Measurements from ENCODE around the gene ADGRL2. TPM values are rescaled to one million over a fixed set of nuclear protein-coding genes. Genes with fewer than 3 reads are reported as not detected.

Gene ADGRL2
- total RNA-seq, 1 donor from 2014 or later = 25.1 TPM

DNA sequence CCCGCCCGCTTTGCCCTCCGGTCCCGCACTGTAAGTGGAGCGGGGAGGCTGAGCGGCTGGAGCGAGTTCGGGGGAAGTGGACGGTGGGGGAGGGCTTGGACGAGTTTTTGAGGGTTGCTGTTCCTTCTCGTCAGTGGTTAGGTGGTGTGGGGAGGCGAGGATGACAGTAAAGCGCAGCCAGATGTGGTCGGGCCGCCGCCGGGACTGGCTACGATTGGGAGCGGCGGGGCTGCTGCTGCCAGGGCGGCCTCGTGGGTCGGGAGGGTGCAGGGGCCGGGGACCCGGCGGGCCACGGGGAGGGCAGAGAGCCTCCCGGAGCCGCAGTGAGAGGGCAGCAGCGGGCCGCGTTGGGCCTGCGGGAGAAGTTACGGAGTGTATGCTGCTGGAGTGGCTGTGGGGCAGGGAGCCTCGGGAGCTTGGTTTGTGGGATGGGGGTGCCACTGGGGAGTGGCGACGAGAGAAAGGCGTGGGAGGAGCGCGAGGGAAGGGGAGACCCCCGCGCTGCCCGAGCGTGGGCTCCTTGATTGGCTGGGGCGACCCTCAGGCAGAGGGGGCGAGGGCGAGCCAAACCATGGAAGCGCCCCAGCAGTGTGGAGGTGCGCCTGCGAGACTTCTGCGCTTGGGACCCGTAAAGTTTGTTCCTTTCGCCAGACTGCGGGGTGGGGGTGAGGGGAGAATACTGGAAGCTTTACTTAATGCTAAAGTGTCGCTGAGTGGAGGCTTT, 2.1 kb downstream of the ADGRL2 start:
- Histone ChIP-seq H3K4me3 (ENCODE audit: low read depth, low read length) (peak overlapping the region; percentile 87), H3K27me3 (ENCODE audit: control insufficient read depth, insufficient read depth, low read length) (no peaks in the 10 kb centered on the region), H3K36me3 (ENCODE audit: control insufficient read depth, insufficient read depth, low read length) (no peaks in the 10 kb centered on the region)
- no peak for DNase-seq (ENCODE audit: low read depth)
- TF ChIP-seq, protein P1, sequence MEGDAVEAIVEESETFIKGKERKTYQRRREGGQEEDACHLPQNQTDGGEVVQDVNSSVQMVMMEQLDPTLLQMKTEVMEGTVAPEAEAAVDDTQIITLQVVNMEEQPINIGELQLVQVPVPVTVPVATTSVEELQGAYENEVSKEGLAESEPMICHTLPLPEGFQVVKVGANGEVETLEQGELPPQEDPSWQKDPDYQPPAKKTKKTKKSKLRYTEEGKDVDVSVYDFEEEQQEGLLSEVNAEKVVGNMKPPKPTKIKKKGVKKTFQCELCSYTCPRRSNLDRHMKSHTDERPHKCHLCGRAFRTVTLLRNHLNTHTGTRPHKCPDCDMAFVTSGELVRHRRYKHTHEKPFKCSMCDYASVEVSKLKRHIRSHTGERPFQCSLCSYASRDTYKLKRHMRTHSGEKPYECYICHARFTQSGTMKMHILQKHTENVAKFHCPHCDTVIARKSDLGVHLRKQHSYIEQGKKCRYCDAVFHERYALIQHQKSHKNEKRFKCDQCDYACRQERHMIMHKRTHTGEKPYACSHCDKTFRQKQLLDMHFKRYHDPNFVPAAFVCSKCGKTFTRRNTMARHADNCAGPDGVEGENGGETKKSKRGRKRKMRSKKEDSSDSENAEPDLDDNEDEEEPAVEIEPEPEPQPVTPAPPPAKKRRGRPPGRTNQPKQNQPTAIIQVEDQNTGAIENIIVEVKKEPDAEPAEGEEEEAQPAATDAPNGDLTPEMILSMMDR (IDR thresholded peaks at IDR 0.05; ENCODE audit: insufficient read depth, low read length, poor library complexity, severe bottlenecking) = peak; percentile 56

DNA sequence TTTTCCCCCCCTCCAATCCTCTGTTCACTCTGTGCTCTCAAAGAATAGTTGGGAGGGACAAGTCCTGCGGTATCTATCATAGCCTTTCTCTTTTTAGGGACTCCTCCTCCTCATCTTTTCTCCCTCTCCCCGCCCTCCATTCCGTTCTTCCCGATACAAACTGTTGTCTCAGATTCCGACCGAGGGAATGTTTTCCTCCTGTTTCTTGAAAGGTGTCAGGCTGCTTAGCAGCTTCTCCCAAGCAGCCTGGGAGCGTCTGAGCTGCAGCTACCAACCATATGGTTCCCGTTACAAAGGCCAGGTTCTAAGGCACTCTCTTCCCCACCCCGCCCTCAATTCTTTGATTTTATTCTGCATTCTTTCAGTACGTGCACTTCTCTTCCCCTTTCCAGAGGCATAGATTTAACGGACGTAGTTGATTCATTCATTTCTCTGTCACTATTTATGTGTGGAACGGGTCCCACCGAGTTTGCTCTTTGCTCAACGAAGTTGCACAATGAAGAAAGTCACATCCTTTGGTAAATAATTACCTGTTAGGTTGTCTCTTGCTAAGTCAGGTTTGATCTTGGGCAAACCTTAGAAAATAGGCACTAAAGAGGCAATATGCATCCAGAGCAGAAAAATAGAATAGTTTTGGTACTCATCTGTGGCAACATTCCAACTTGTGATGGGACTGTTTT, 2.8 kb downstream of the ADGRL2 start:
- DNase-seq (ENCODE audit: low read depth) = no peak
- H3K36me3 ChIP-seq (ENCODE audit: control insufficient read depth, insufficient read depth, low read length) = no peaks in the 10 kb centered on the region
- TF ChIP-seq, protein P1 (IDR thresholded peaks at IDR 0.05; ENCODE audit: insufficient read depth, low read length, poor library complexity, severe bottlenecking) = no peak
- no peaks in the 10 kb centered on the region for H3K27me3 ChIP-seq (ENCODE audit: control insufficient read depth, insufficient read depth, low read length)
- H3K4me3 ChIP-seq (ENCODE audit: low read depth, low read length) = peak overlapping the region; percentile 87

DNA sequence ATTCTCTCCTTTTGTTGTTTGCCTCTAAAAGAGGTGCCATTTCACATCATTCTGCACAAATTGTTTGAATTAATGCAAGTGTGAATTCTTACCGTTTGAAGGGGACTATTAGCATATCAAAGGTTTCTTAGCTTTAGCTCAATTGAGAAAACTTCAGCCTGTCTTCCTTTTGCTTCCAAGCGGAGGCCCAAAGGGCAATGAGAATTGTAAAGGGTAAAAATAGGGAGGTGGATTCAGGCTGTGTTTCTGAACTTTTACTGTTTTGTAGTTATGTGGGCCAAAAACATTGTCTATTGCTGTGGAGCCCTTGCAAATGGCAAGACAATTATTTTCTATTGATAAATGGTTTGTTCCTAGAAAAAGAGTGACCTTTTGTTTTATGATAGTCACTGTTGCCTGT, 3.6 kb downstream of the ADGRL2 start:
- Histone ChIP-seq H3K4me3 (ENCODE audit: low read depth, low read length) (peak overlapping the region; percentile 87), H3K27me3 (ENCODE audit: control insufficient read depth, insufficient read depth, low read length) (no peaks in the 10 kb centered on the region)
- TF ChIP-seq, protein P1 (IDR thresholded peaks at IDR 0.05; ENCODE audit: insufficient read depth, low read length, poor library complexity, severe bottlenecking) = no peak

DNA sequence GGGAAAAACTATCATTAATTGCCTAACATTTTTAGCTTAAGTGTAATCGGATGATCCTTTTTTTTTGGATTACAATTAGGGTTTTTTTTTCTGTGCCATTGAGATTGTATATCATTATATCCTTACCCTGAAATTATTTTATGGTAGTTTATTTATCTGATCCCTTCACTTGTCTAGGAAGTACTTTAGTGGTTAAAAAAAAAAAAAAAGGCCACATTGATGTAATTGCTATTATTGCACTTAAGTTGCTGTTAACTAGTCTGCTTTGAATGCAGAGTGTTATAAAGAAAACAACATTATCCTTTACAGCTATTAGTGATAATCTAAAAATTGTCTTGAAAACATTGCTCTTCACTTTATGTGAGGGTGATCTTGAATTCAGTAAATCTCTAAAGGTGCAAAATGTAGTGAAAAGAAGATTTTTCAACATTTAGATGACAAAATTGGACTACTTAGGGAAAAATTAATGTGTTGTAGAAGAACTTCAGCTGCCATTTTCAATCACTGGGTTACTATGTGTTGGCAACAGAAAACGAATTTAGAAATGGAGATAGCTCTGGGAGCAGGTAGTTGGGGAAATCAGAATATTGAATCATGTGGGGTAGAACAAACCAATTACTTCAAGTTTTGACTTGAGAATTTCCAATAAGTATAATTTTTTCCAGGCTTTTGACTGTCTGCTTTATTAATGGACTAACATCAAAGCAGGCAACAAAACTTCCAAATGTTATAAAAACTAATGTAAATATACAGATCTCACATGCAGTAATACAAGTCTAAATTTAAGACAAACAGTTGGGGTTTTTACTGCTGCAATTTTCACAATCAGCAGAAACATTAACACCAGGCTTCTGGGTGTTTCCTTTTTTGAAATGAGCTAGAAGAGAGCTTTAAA, 5.0 kb downstream of the ADGRL2 start:
- Histone ChIP-seq H3K4me3 (ENCODE audit: low read depth, low read length) (no peak overlapping the region), H3K27me3 (ENCODE audit: control insufficient read depth, insufficient read depth, low read length) (no peaks in the 10 kb centered on the region), H3K36me3 (ENCODE audit: control insufficient read depth, insufficient read depth, low read length) (no peaks in the 10 kb centered on the region)
- TF ChIP-seq, protein P1 (IDR thresholded peaks at IDR 0.05; ENCODE audit: insufficient read depth, low read length, poor library complexity, severe bottlenecking) = no peak
- DNase-seq (ENCODE audit: low read depth) = no peak

More for the DNA sequence above, 3.6 kb downstream of the ADGRL2 start:
- no peak for DNase-seq (ENCODE audit: low read depth)
- H3K36me3 ChIP-seq (ENCODE audit: control insufficient read depth, insufficient read depth, low read length) = no peaks in the 10 kb centered on the region

DNA sequence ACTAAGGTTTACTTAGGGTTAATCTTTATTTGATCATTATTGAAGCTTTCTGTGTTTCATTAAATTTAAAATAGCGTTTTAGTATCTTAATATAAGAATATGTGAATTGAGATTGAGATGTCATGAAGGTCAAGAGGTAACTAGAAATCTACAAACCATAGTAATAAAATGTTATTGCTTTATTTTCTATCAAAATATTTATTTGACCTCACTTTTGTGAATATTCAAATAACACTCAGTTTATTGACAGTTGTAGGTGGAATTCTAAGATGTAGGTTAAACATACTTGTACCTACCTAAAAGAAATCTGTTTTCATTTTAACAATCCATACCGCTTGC, 5.7 kb downstream of the ADGRL2 start:
- no peak for DNase-seq (ENCODE audit: low read depth)
- H3K4me3 ChIP-seq (ENCODE audit: low read depth, low read length) = no peak overlapping the region
- no peaks in the 10 kb centered on the region for H3K27me3 ChIP-seq (ENCODE audit: control insufficient read depth, insufficient read depth, low read length)
- TF ChIP-seq, protein P1 (IDR thresholded peaks at IDR 0.05; ENCODE audit: insufficient read depth, low read length, poor library complexity, severe bottlenecking) = no peak
- no peaks in the 10 kb centered on the region for H3K36me3 ChIP-seq (ENCODE audit: control insufficient read depth, insufficient read depth, low read length)
